DND-41 (cell line): Measurements from ENCODE around the gene PAN3.

ENCODE experiments used
- ATAC-seq: fragments of 200-7000 bp; cut with Tn5 transposase; 3 replicates; pipeline ENCODE4 v1.9.1; 2021; ENCODE audit warnings: low read depth; ENCODE audit not compliant: insufficient read depth
- DNase-seq: peaks from one replicate; pipeline ENCODE4 v3.0.0-alpha.2; 2020
- H2AFZ ChIP-seq: 2 replicates; pipeline ENCODE4 v1.6.0; 2012; ENCODE audit warnings: low read depth, low read length
- H3K27ac ChIP-seq: 2 replicates; pipeline ENCODE4 v1.5.1; 2012; ENCODE audit warnings: low read length, inconsistent platforms
- H3K27me3 ChIP-seq: fragments of 200-600 bp; sonication (generic); 2 replicates; pipeline ENCODE4 v1.6.0; 2012; ENCODE audit warnings: low read length, mild to moderate bottlenecking, inconsistent platforms; ENCODE audit not compliant: insufficient read depth, poor library complexity
- H3K36me3 ChIP-seq: 2 replicates; pipeline ENCODE4 v1.5.1; 2012; ENCODE audit warnings: low read length, inconsistent platforms; ENCODE audit not compliant: insufficient read depth
- H3K4me1 ChIP-seq: 2 replicates; pipeline ENCODE4 v1.5.1; 2012; ENCODE audit warnings: mild to moderate bottlenecking, low read length; ENCODE audit not compliant: insufficient read depth
- H3K4me2 ChIP-seq: 2 replicates; pipeline ENCODE4 v1.6.0; 2012; ENCODE audit warnings: mild to moderate bottlenecking, moderate library complexity, low read length, inconsistent platforms; ENCODE audit not compliant: insufficient read depth
- H3K4me3 ChIP-seq, 2 experiments: fragments of 200-600 bp in 1 of 2; shearing (Covaris generic) in 1 of 2; 2 replicates each; pipeline ENCODE4 v1.5.1; 2012 to 2016; ENCODE audit warnings: inconsistent platforms in 2 of 2, low read length in 2 of 2, mild to moderate bottlenecking in 2 of 2, low read depth in 1 of 2, moderate library complexity in 1 of 2
- H3K79me2 ChIP-seq: 2 replicates; pipeline ENCODE4 v1.6.0; 2012; ENCODE audit warnings: low read length, inconsistent platforms; ENCODE audit not compliant: insufficient read depth
- H3K9ac ChIP-seq: 2 replicates; pipeline ENCODE4 v1.6.0; 2012; ENCODE audit warnings: low read depth, mild to moderate bottlenecking, inconsistent platforms, low read length, moderate library complexity
- H3K9me3 ChIP-seq: 2 replicates; pipeline ENCODE4 v1.5.1; 2012; ENCODE audit warnings: low read length, moderate library complexity, mild to moderate bottlenecking, inconsistent platforms; ENCODE audit not compliant: insufficient read depth, severe bottlenecking
- H4K20me1 ChIP-seq: 2 replicates; pipeline ENCODE4 v1.6.0; 2012; ENCODE audit warnings: low read length; ENCODE audit not compliant: insufficient read depth
- EZH2 ChIP-seq: IDR thresholded peaks from 3 replicates; pipeline ENCODE4 v1.6.1; 2012; ENCODE audit warnings: borderline replicate concordance, low read depth, mild to moderate bottlenecking, moderate library complexity, low read length, inconsistent platforms; ENCODE audit not compliant: severe bottlenecking
- TF ChIP-seq, protein P1 (sequence below): IDR thresholded peaks from 2 replicates; pipeline ENCODE4 v1.5.1; 2012; ENCODE audit warnings: borderline replicate concordance, low read length, moderate library complexity, mild to moderate bottlenecking; ENCODE audit not compliant: poor library complexity, severe bottlenecking; ENCODE audit errors: extremely low read depth

Gene PAN3

DNA sequence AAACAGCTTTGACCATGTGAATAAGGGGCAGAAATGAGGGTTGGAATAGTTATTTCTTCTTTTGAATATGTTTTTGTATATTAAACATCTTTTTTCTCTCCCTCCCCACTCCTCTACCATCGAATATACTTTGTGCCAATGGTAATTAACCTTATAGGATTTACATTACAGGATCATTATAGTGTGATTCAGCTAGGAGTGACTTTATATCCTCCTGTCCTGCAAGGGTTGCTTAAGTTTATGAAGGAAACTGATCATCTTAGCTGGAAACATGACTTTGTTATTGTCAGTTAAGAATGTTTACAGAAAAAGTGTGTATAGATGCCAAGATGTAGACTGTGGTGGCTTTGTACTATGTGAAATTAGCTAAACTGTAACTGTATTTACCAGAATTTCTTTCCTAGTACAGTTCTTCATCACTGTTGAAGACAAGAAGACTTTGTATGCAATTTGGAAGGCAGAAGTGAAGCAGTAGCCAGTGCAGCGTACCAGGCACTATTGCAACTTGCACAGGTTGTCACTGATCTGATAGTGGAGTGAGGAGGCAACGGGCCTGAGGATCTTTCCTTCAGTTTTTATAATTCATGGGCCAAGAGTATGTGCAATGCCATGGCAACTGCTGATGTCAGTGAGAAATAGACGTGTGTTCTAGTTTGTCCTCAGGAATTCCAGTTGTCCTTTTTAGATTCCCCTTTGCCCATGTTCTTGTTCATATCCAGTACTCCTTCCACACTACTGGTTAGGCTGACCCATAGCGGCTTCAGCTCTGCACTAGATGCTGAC is 8.2 kb upstream of the PAN3 start:
- DNase-seq = no peak
- Histone ChIP-seq H3K27ac (no peak overlapping the region), H4K20me1 (no peaks in the 10 kb centered on the region), H3K36me3 (no peaks in the 10 kb centered on the region), H3K27me3 (no peaks in the 10 kb centered on the region), H3K4me3 (no peak overlapping the region), H3K79me2 (no peaks in the 10 kb centered on the region), H2AFZ (no peak overlapping the region), H3K9ac (no peak overlapping the region), H3K9me3 (no peaks in the 10 kb centered on the region), H3K4me1 (no peaks in the 10 kb centered on the region), H3K4me2 (no peak overlapping the region)
- TF ChIP-seq EZH2 = no peak
- TF ChIP-seq, protein P1, sequence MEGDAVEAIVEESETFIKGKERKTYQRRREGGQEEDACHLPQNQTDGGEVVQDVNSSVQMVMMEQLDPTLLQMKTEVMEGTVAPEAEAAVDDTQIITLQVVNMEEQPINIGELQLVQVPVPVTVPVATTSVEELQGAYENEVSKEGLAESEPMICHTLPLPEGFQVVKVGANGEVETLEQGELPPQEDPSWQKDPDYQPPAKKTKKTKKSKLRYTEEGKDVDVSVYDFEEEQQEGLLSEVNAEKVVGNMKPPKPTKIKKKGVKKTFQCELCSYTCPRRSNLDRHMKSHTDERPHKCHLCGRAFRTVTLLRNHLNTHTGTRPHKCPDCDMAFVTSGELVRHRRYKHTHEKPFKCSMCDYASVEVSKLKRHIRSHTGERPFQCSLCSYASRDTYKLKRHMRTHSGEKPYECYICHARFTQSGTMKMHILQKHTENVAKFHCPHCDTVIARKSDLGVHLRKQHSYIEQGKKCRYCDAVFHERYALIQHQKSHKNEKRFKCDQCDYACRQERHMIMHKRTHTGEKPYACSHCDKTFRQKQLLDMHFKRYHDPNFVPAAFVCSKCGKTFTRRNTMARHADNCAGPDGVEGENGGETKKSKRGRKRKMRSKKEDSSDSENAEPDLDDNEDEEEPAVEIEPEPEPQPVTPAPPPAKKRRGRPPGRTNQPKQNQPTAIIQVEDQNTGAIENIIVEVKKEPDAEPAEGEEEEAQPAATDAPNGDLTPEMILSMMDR = no peak
- ATAC-seq = no peak

DNA sequence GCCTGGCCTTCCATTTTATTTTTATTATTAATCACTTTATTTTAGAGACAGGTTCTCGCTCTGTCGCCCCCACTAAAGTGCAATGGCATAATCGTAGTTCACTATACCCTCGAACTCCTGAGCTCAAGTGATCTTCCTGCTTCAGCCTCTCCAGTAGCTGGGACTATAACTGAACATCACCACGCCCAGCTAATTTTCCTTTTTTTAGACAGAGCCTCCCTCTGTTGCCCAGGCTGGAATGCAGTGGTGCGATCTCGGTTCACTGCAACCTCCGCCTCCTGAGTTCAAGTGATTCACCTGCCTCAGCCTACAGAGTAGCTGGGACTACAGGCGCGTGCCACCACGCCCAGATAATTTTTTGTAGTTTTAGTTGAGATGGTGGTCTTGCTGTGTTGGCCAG is 6.7 kb upstream of the PAN3 start:
- H2AFZ ChIP-seq = no peak overlapping the region
- no peak overlapping the region for H3K9ac ChIP-seq
- ATAC-seq = no peak
- no peaks in the 10 kb centered on the region for H3K36me3 ChIP-seq
- TF ChIP-seq, protein P1 = no peak
- TF ChIP-seq EZH2 = no peak
- no peaks in the 10 kb centered on the region for H3K9me3 ChIP-seq
- no peak overlapping the region for H3K4me2 ChIP-seq
- no peaks in the 10 kb centered on the region for H3K27me3 ChIP-seq
- no peak for DNase-seq
- H3K27ac ChIP-seq = no peak overlapping the region
- H4K20me1 ChIP-seq = no peaks in the 10 kb centered on the region
- H3K4me1 ChIP-seq = peaks cover 5% of the 10 kb centered on the region
- H3K79me2 ChIP-seq = peaks cover 5% of the 10 kb centered on the region
- H3K4me3 ChIP-seq = no peak overlapping the region

DNA sequence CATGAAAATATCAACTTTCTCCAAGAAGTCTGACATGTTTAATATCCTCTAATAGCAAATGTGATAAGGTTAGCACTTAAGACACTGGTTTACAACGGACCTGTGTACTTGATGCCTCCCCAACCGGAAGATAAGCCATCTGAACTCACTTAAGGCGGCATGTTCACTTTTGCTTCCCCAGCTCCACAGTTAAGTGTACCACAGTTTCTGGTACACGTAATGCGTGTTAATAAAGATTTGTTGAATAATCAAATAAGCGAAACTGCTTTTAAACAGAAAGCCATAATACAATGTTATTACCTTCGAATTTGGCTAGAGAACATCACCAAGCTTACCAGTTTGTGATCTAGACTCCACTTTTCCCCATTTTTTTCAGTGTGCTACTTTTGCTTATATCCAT is 1.4 kb upstream of the PAN3 start:
- Histone ChIP-seq H3K27me3 (no peaks in the 10 kb centered on the region), H4K20me1 (peaks cover 23% of the 10 kb centered on the region), H2AFZ (0 out of 2 replicates have a peak overlapping the region, but pooled peaks have one; percentile 32), H3K79me2 (peaks cover 53% of the 10 kb centered on the region), H3K9ac (peak overlapping the region; percentile 100), H3K4me2 (peak overlapping the region; percentile 75), H3K4me3 (peak overlapping the region; percentile 50 to 61), H3K9me3 (no peaks in the 10 kb centered on the region), H3K36me3 (no peaks in the 10 kb centered on the region; the same call in 1 of the 2 replicates), H3K4me1 (peaks cover 32% of the 10 kb centered on the region), H3K27ac (peak overlapping the region; percentile 83)
- no peak for ATAC-seq
- no peak for DNase-seq
- TF ChIP-seq, protein P1 = no peak
- no peak for TF ChIP-seq EZH2
